ENCODE measurements around the gene SF3B3. TPM values are rescaled to one million over a fixed set of nuclear protein-coding genes. Genes with fewer than 3 reads are reported as not detected.
"Not testable (repeated sequence)": the region's sequence is repeated elsewhere in the genome, so short reads cannot be mapped to it uniquely, and the experiment has no call there.

The SF3B3 gene
- total and polyA plus RNA-seq, 2 donors = 103 TPM

DNA sequence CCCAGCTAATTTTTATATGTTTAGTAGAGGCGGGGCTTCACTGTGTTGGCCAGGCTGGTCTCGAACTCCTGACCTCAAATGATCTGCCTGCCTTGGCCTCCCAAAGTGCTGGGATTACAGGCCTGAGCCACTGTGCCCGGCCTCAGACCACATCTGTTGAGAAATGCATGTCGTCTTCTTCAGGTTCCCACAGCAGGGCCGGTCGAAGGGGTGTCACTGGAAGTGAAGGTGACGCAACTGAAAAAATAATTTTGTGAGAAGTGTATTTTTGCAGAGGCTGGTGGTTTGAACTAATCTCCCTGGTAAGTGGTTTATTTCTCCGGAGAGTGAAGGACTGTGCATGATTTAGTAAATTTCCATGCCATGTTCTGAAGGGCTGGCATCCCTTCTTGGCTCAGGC lies 89.3 kb downstream of the SF3B3 start:
- DNase-seq (ENCODE audit: extremely low spot score) = no peak
- 93% methylated on average over 8 of the region's 8 CpGs for WGBS
- no peak overlapping the region for H3K4me3 ChIP-seq (ENCODE audit: low read depth, low read length)
- H3K36me3 ChIP-seq (ENCODE audit: insufficient read depth) = no peaks in the 10 kb centered on the region
- H3K27ac ChIP-seq (ENCODE audit: low read depth) = no peak overlapping the region
- no peaks in the 10 kb centered on the region for H3K4me1 ChIP-seq (ENCODE audit: insufficient read depth)

DNA sequence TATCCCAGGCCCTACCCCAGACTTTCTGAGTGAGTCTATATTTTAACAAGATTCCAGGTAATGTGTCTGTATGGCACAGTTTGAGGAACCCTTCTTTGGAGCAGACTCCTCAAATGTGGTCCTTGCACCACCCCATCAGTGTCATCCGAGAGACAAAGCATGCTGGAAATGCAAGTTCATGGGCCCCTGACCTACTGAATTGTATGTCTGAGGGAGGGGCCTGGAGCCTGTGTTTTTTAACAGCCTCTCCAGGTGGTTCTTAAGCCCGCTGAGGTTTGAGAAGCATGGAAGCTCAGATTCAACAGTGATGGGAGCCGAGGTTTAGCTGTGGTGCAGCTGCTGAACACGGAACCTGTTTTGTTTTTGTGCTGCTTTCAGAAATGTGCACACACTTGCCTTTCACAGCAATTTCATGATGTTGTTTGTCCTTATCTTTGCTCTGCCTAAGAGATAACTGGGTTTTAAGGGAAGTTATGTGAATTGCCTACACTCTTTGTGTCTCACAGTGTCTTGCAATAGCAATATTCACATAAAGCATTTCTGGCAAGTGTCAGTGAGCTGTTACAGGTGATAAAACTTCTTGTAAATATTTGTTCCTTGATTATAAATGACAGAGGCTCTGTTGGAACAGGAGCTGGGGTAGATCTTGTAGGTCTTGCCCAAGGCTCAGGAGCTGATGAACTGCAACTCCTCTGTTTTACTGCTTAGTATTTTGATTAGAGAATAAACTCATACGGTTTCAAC lies 90.8 kb downstream of the SF3B3 start:
- WGBS = 52% methylated on average over 5 of the region's 5 CpGs
- Histone ChIP-seq H3K4me1 (ENCODE audit: insufficient read depth) (no peaks in the 10 kb centered on the region), H3K4me3 (ENCODE audit: low read depth, low read length) (no peak overlapping the region), H3K36me3 (ENCODE audit: insufficient read depth) (no peaks in the 10 kb centered on the region), H3K27ac (ENCODE audit: low read depth) (no peak overlapping the region)
- DNase-seq (ENCODE audit: extremely low spot score) = no peak

DNA sequence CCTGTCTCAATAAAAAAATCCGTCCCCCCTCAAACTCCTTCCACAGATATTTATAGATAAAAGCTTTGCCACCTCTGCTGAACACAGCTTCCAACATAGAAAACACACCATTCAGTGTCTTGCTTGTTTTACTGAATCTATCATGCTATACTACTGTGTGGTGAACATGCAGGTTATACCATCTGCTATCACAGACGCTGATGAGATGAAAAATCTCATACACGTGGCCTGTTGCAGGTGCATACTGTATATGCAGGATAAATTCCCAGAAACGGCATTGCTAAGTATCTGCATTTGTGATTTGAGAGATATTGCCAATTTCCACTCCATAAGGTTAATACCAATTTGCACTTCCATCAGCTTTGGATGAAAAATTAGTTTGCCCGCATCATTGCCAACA lies 92.3 kb downstream of the SF3B3 start:
- H3K36me3 ChIP-seq (ENCODE audit: insufficient read depth) = no peaks in the 10 kb centered on the region
- 91% methylated on average over 5 of the region's 5 CpGs for WGBS
- no peak overlapping the region for H3K27ac ChIP-seq (ENCODE audit: low read depth)
- no peaks in the 10 kb centered on the region for H3K4me1 ChIP-seq (ENCODE audit: insufficient read depth)
- no peak overlapping the region for H3K4me3 ChIP-seq (ENCODE audit: low read depth, low read length)
- no peak for DNase-seq (ENCODE audit: extremely low spot score)

DNA sequence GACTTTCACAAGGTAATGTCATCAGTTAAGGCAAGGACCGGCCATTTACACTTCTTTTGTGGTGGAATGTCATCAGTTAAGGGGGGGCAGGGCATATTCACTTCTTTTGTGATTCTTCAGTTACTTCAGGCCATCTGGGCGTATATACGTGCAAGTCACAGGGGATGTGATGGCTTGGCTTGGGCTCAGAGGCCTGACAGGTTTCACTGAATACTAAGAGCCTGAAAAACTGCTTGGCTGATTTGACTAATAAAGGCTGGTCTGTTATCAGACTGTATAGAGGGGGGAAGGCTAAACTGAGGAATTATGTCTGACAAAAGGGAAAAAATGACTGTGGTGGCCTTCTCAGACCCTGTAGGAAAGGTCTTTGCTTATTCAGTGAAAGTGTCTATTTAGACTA lies 98.2 kb downstream of the SF3B3 start:
- DNase-seq (ENCODE audit: extremely low spot score); H3K36me3 ChIP-seq (ENCODE audit: insufficient read depth); H3K27ac ChIP-seq (ENCODE audit: low read depth); H3K4me1 ChIP-seq (ENCODE audit: insufficient read depth); H3K4me3 ChIP-seq (ENCODE audit: low read depth, low read length): not testable (repeated sequence)
- 77% methylated on average over 3 of the region's 3 CpGs for WGBS

Small RNAs within 50 kb of the gene (small RNA-seq; reads per million reads assigned to genes)
- gene SNORD111 = 111 reads per million, percentile 97 among the genes with 10 or more reads in this experiment
- gene SNORD111B = 57.8 reads per million, percentile 96 among the genes with 10 or more reads in this experiment

Other genes with a start within 250 kb of the SF3B3 start
- gene AARS1, start 234.3 kb upstream of the SF3B3 start, total RNA-seq = 47.4 TPM
- 70.5 TPM for gene AARS1, start 234.3 kb upstream of the SF3B3 start, polyA plus RNA-seq
- 16.3 TPM for gene DDX19B, start 224.6 kb upstream of the SF3B3 start, total RNA-seq
- 25.9 TPM for gene DDX19B, start 224.6 kb upstream of the SF3B3 start, polyA plus RNA-seq
- 35.0 TPM for gene DDX19A, start 176.9 kb upstream of the SF3B3 start, total RNA-seq
- gene DDX19A, start 176.9 kb upstream of the SF3B3 start, polyA plus RNA-seq = 35.4 TPM
- gene ST3GAL2, start 84.7 kb upstream of the SF3B3 start, total RNA-seq = 30.5 TPM
- gene ST3GAL2, start 84.7 kb upstream of the SF3B3 start, polyA plus RNA-seq = 19.3 TPM
- gene FCSK, start 69.2 kb upstream of the SF3B3 start, total RNA-seq = 7.6 TPM
- 11.0 TPM for gene FCSK, start 69.2 kb upstream of the SF3B3 start, polyA plus RNA-seq
- gene COG4, start 262 bp upstream of the SF3B3 start, total RNA-seq = 34.6 TPM
- 47.8 TPM for gene COG4, start 262 bp upstream of the SF3B3 start, polyA plus RNA-seq
- 10.6 TPM for gene IL34, start 122.7 kb downstream of the SF3B3 start, total RNA-seq
- gene IL34, start 122.7 kb downstream of the SF3B3 start, polyA plus RNA-seq = 2.8 TPM
- 29.3 TPM for gene MTSS2, start 162.2 kb downstream of the SF3B3 start, total RNA-seq
- gene MTSS2, start 162.2 kb downstream of the SF3B3 start, polyA plus RNA-seq = 82.0 TPM